ACC112 (cell line): Measurements from ENCODE around the gene BEND3.
"Not testable (repeated sequence)": the region's sequence is repeated elsewhere in the genome, so short reads cannot be mapped to it uniquely, and the experiment has no call there.

ENCODE experiments used
- H2AFZ ChIP-seq: fragments of 200-600 bp; sonication (generic); one replicate; pipeline ENCODE4 v1.6.0; 2017; ENCODE audit warnings: antibody characterized with exemption, low read length; ENCODE audit not compliant: unreplicated experiment
- H3K27ac ChIP-seq: fragments of 200-600 bp; sonication (generic); 2 replicates; pipeline ENCODE4 v1.5.1; 2014; ENCODE audit warnings: low read depth, mild to moderate bottlenecking, antibody characterized with exemption, low read length, moderate library complexity
- H3K27me3 ChIP-seq: fragments of 200-600 bp; sonication (generic); 2 replicates; pipeline ENCODE4 v1.6.1; 2014; ENCODE audit warnings: mild to moderate bottlenecking, antibody characterized with exemption, low read length, moderate library complexity, mixed read lengths; ENCODE audit not compliant: insufficient read depth
- H3K36me3 ChIP-seq: fragments of 200-600 bp; sonication (generic); 2 replicates; pipeline ENCODE4 v1.6.1; 2016; ENCODE audit warnings: mild to moderate bottlenecking, antibody characterized with exemption, low read length, moderate library complexity, mixed read lengths; ENCODE audit not compliant: insufficient read depth
- H3K4me1 ChIP-seq: fragments of 200-600 bp; sonication (generic); one replicate; pipeline ENCODE4 v1.6.1; 2016; ENCODE audit warnings: low read length, mixed read lengths; ENCODE audit not compliant: insufficient read depth, unreplicated experiment, control insufficient read depth
- H3K4me3 ChIP-seq: fragments of 200-600 bp; sonication (generic); 2 replicates; pipeline ENCODE4 v1.5.1; 2014; ENCODE audit warnings: mild to moderate bottlenecking, low read depth, low read length
- H3K79me2 ChIP-seq: fragments of 200-600 bp; sonication (generic); one replicate; pipeline ENCODE4 v1.6.0; 2016; ENCODE audit warnings: low read length; ENCODE audit not compliant: control insufficient read depth, unreplicated experiment, insufficient read depth

The BEND3 gene

GRCh38 chr6:107114926-107115694, at the start of gene BEND3:
Gene BEND3, minus strand, starts transcription at chr6:107115515. Its CDS starts 16,230 bp downstream, at chr6:107099285.
- Histone ChIP-seq H2AFZ (peak within 1 kb of the TSS; percentile 90), H3K79me2 (no peaks in the 10 kb centered on the region)

GRCh38 chr6:107164299-107164698, 49.0 kb upstream of the BEND3 start:
- H3K4me3 ChIP-seq, H3K79me2 ChIP-seq, H3K27me3 ChIP-seq, H3K36me3 ChIP-seq, H2AFZ ChIP-seq, H3K27ac ChIP-seq, H3K4me1 ChIP-seq: not testable (repeated sequence)

More at GRCh38 chr6:107114926-107115694, at the start of gene BEND3:
- peaks cover 15% of the 10 kb centered on the region for H3K4me1 ChIP-seq
- H3K36me3 ChIP-seq: no peaks in the 10 kb centered on the region
- no peak within 1 kb of the TSS for H3K27ac ChIP-seq
- peak within 1 kb of the TSS; percentile 87 for H3K4me3 ChIP-seq
- H3K27me3 ChIP-seq: peaks cover 12% of the 10 kb centered on the region

GRCh38 chr6:107161521-107161920, 46.2 kb upstream of the BEND3 start:
- no peaks in the 10 kb centered on the region for H3K4me1 ChIP-seq
- H3K4me3 ChIP-seq: no peak overlapping the region
- no peaks in the 10 kb centered on the region for H3K36me3 ChIP-seq
- H3K27ac ChIP-seq: no peak overlapping the region
- H3K79me2 ChIP-seq: no peaks in the 10 kb centered on the region
- no peaks in the 10 kb centered on the region for H3K27me3 ChIP-seq
- no peak overlapping the region for H2AFZ ChIP-seq

- H3K27me3 ChIP-seq: no peaks in the 10 kb centered on the region
- no peaks in the 10 kb centered on the region for H3K36me3 ChIP-seq
- H2AFZ ChIP-seq: no peak overlapping the region
- H3K79me2 ChIP-seq: no peaks in the 10 kb centered on the region
- H3K27ac ChIP-seq: no peak overlapping the region
- no peak overlapping the region for H3K4me3 ChIP-seq
- H3K4me1 ChIP-seq: no peaks in the 10 kb centered on the region
These were observed 41.3 kb upstream of the BEND3 start for GRCh38 chr6:107156617-107157016.

- Histone ChIP-seq H3K36me3 (no peaks in the 10 kb centered on the region), H3K27ac (no peak overlapping the region), H2AFZ (no peak overlapping the region), H3K4me1 (no peaks in the 10 kb centered on the region), H3K79me2 (no peaks in the 10 kb centered on the region), H3K4me3 (no peak overlapping the region), H3K27me3 (no peaks in the 10 kb centered on the region)
These were observed 39.5 kb upstream of the BEND3 start for GRCh38 chr6:107154801-107155160.

- Histone ChIP-seq H3K27me3 (no peaks in the 10 kb centered on the region), H3K4me3 (no peak overlapping the region), H3K4me1 (no peaks in the 10 kb centered on the region), H2AFZ (no peak overlapping the region), H3K79me2 (no peaks in the 10 kb centered on the region), H3K27ac (no peak overlapping the region), H3K36me3 (no peaks in the 10 kb centered on the region)
These were observed 39.0 kb upstream of the BEND3 start for GRCh38 chr6:107154131-107154800.

- Histone ChIP-seq H3K4me3 (no peak overlapping the region), H3K27me3 (no peaks in the 10 kb centered on the region), H3K4me1 (no peaks in the 10 kb centered on the region), H3K36me3 (no peaks in the 10 kb centered on the region), H3K27ac (no peak overlapping the region), H3K79me2 (no peaks in the 10 kb centered on the region), H2AFZ (no peak overlapping the region)
These were observed 37.5 kb upstream of the BEND3 start for GRCh38 chr6:107152638-107153430.

GRCh38 chr6:107144666-107145065, 29.4 kb upstream of the BEND3 start:
- H3K4me3 ChIP-seq: no peak overlapping the region
- peaks cover 9% of the 10 kb centered on the region for H3K4me1 ChIP-seq
- no peak overlapping the region for H2AFZ ChIP-seq
- H3K27ac ChIP-seq: no peak overlapping the region
- H3K36me3 ChIP-seq: no peaks in the 10 kb centered on the region
- H3K79me2 ChIP-seq: no peaks in the 10 kb centered on the region
- no peaks in the 10 kb centered on the region for H3K27me3 ChIP-seq

- Histone ChIP-seq H3K27ac (no peak overlapping the region), H3K4me1 (peaks cover 9% of the 10 kb centered on the region), H3K4me3 (no peak overlapping the region), H3K36me3 (no peaks in the 10 kb centered on the region), H3K79me2 (no peaks in the 10 kb centered on the region), H2AFZ (no peak overlapping the region), H3K27me3 (no peaks in the 10 kb centered on the region)
These were observed 28.7 kb upstream of the BEND3 start for GRCh38 chr6:107144014-107144413.

GRCh38 chr6:107140581-107140980, 25.3 kb upstream of the BEND3 start:
- Histone ChIP-seq H3K4me3 (no peak overlapping the region), H3K27me3 (no peaks in the 10 kb centered on the region), H3K36me3 (no peaks in the 10 kb centered on the region), H2AFZ (no peak overlapping the region), H3K79me2 (no peaks in the 10 kb centered on the region), H3K4me1 (peaks cover 9% of the 10 kb centered on the region), H3K27ac (no peak overlapping the region)
